Spleen (tissue), 7 donors: ENCODE data around the gene INAVA.

Experiments used
- CTCF ChIP-seq, 11 experiments: fragments of 200-600 bp in 7 of 11; fragments of 450-650 bp in 4 of 11; sonication (generic) in 4 of 11; IDR thresholded peaks in 8 of 11; conservative IDR thresholded peaks in 3 of 11; 1 replicate in 7 of 11; 2 replicates in 4 of 11; pipeline versions ENCODE4 v1.4.0 to v1.8.0; 2016 to 2021; ENCODE audit warnings: antibody characterized with exemption in 11 of 11, inconsistent platforms in 4 of 11, mild to moderate bottlenecking in 1 of 11
- POLR2AphosphoS5 ChIP-seq, 3 donors: sonication (generic); formaldehyde crosslinking; IDR thresholded peaks; one replicate each; pipeline ENCODE4 v1.5.1; 2017; ENCODE audit warnings: antibody characterized with exemption in 3 of 3
- donor health status: DM: no; HTN: no; CAD: no; lungs with moderate emphysema.
- donor health status: DM: no; HTN: no; CAD: no.
- donor health status: DM: no; HTN: no; CAD: no.

GRCh38 chr1:200897259-200897658 is 2.6 kb downstream of the INAVA start:
- TF ChIP-seq CTCF (IDR thresholded peaks at IDR 0.05 in 8 of 11, conservative IDR thresholded peaks at IDR 0.05 in 3 of 11) (no peak), POLR2AphosphoS5 (IDR thresholded peaks at IDR 0.05) (no peak)
